MV-4-11 (cell line): ENCODE data around the gene DDX3X.
A peak's percentile ranks its signal among the peaks of the same experiment; 100 is the strongest.
"Not testable (repeated sequence)": the region's sequence is repeated elsewhere in the genome, so short reads cannot be mapped to it uniquely, and the experiment has no call there.

ENCODE experiments used
- DNase-seq: peaks from one replicate; lab custom pipeline; 2025; lab: John Stamatoyannopoulos, UW

DDX3X gene

GRCh38 chrX:41329101-41329500, 4.9 kb upstream of the DDX3X start:
- DNase-seq, result no peak

- no peak for DNase-seq
Measured at GRCh38 chrX:41332005-41332404, 2.0 kb upstream of the DDX3X start.

GRCh38 chrX:41332408-41333002, 1.5 kb upstream of the DDX3X start:
- no peak for DNase-seq

- peak; percentile 66 for DNase-seq
Measured at GRCh38 chrX:41333003-41333743, 789 bp upstream of the DDX3X start.

- peak; percentile 29 for DNase-seq
Measured at GRCh38 chrX:41334363-41335197, 618 bp downstream of the DDX3X start.

- no peak for DNase-seq
Measured at GRCh38 chrX:41335198-41335957, 1.4 kb downstream of the DDX3X start.

GRCh38 chrX:41335958-41336331, 2.0 kb downstream of the DDX3X start:
- DNase-seq, result no peak

GRCh38 chrX:41336447-41336846, 2.5 kb downstream of the DDX3X start:
- no peak for DNase-seq

- DNase-seq, result no peak
Measured at GRCh38 chrX:41337140-41337539, 3.2 kb downstream of the DDX3X start.

- DNase-seq, result no peak
Measured at GRCh38 chrX:41338436-41338835, 4.5 kb downstream of the DDX3X start.

GRCh38 chrX:41339148-41339547, 5.2 kb downstream of the DDX3X start:
- DNase-seq, result no peak

- DNase-seq, result no peak
Measured at GRCh38 chrX:41344053-41344452, 10.1 kb downstream of the DDX3X start.

- no peak for DNase-seq
Measured at GRCh38 chrX:41347186-41347585, 13.2 kb downstream of the DDX3X start.

GRCh38 chrX:41348551-41348950, 14.6 kb downstream of the DDX3X start:
- no peak for DNase-seq

GRCh38 chrX:41350150-41350975, 16.4 kb downstream of the DDX3X start:
- DNase-seq, result no peak

- no peak for DNase-seq
Measured at GRCh38 chrX:41350976-41351569, 17.1 kb downstream of the DDX3X start.

GRCh38 chrX:41351923-41352322, 18.0 kb downstream of the DDX3X start:
- no peak for DNase-seq

GRCh38 chrX:41352329-41352838, 18.4 kb downstream of the DDX3X start:
- DNase-seq, result no peak

- no peak for DNase-seq
Measured at GRCh38 chrX:41353985-41354384, 20.0 kb downstream of the DDX3X start.

- no peak for DNase-seq
Measured at GRCh38 chrX:41369152-41369551, 35.2 kb downstream of the DDX3X start.

GRCh38 chrX:41371575-41371974, 37.6 kb downstream of the DDX3X start:
- DNase-seq, result not testable (repeated sequence)
